Left ventricle myocardium inferior (tissue), 1 donor: Measurements from ENCODE around the gene FXYD1. TPM values are rescaled to one million over a fixed set of nuclear protein-coding genes. Genes with fewer than 3 reads are reported as not detected.
A peak's percentile ranks its signal among the peaks of the same experiment; 100 is the strongest.
"Not testable (repeated sequence)": the region's sequence is repeated elsewhere in the genome, so short reads cannot be mapped to it uniquely, and the experiment has no call there.

Source experiments
- DNase-seq: peaks from one replicate; pipeline ENCODE4 v3.0.0-alpha.2; 2020
- H3K27ac ChIP-seq: fragments of 200-600 bp; replicated peaks from 2 replicates; pipeline ENCODE4 v1.8.0; 2021
- H3K27me3 ChIP-seq: fragments of 200-600 bp; 2 replicates; pipeline ENCODE4 v1.8.0; 2021; ENCODE audit warnings: low read depth
- H3K36me3 ChIP-seq: fragments of 200-600 bp; 2 replicates; pipeline ENCODE4 v1.8.0; 2021
- H3K4me1 ChIP-seq: fragments of 200-600 bp; 2 replicates; pipeline ENCODE4 v1.8.0; 2021
- H3K4me3 ChIP-seq: fragments of 200-600 bp; 2 replicates; pipeline ENCODE4 v1.8.0; 2021; ENCODE audit warnings: mild to moderate bottlenecking, moderate library complexity
- H3K9me3 ChIP-seq: fragments of 200-600 bp; replicated peaks from 2 replicates; pipeline ENCODE4 v1.8.0; 2021
- intact Hi-C: fragments of 100-400 bp; cut with micrococcal nuclease; formaldehyde crosslinking; loops from one replicate; pipeline ENCODE4 v1.11.0; 2022
- total RNA-seq: library from RNA; stranded (reverse); fragmentation: NEBNext Ultra II Directional; extraction: Animal tissue kit (Norgen Biotek cat#: 25700); gene quantifications from one replicate; pipeline ENCODE4 v1.2.1, GENCODE V29; 2021
- TF ChIP-seq, protein P1 (sequence below): fragments of 200-600 bp; IDR thresholded peaks from 2 replicates; pipeline ENCODE4 v1.8.0; 2021; ENCODE audit warnings: antibody characterized with exemption, mild to moderate bottlenecking, borderline replicate concordance
- donor health status: DM: no; HTN: yes; CAD: no; lungs with severe emphysema.

Gene FXYD1
- total RNA-seq, 1 donor from 2014 or later: 509 TPM

DNA sequence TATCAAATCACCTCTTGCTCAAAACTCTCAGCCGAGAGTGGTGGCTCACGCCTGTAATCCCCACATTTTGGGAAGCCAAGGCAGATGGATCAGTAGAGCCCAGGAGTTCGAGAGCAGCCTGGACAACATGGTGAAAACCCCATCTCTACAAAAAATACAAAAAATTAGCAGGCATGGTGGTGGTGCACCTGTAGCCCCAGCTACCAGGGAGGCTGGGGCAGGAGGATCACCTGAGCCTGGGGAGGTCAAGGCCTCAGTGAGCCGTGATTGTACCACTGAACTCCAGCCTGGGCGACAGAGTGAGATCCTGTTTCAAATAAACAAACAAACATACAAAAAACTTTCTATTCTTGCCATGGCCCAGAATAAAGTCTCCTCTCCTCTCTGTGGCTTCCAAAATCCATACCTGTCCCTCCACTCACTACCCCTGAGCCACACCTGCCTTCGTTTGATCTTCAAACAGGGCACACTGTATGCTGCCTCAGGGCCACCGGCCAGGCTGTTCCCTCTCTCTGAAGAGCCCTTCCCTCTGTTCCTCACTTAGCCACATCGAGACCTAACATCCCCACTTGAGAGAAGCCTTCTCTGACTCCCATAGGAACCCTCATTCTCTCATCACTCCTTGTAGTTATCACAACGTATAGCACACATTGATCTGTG is 10.1 kb upstream of the FXYD1 start:
- TF ChIP-seq, protein P1, sequence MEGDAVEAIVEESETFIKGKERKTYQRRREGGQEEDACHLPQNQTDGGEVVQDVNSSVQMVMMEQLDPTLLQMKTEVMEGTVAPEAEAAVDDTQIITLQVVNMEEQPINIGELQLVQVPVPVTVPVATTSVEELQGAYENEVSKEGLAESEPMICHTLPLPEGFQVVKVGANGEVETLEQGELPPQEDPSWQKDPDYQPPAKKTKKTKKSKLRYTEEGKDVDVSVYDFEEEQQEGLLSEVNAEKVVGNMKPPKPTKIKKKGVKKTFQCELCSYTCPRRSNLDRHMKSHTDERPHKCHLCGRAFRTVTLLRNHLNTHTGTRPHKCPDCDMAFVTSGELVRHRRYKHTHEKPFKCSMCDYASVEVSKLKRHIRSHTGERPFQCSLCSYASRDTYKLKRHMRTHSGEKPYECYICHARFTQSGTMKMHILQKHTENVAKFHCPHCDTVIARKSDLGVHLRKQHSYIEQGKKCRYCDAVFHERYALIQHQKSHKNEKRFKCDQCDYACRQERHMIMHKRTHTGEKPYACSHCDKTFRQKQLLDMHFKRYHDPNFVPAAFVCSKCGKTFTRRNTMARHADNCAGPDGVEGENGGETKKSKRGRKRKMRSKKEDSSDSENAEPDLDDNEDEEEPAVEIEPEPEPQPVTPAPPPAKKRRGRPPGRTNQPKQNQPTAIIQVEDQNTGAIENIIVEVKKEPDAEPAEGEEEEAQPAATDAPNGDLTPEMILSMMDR: no peak
- no peak for DNase-seq
- intact Hi-C loops: no loop called here
- H3K9me3 ChIP-seq: no peaks in the 10 kb centered on the region
- no peak overlapping the region for H3K27ac ChIP-seq
- H3K27me3 ChIP-seq: no peaks in the 10 kb centered on the region
- no peaks in the 10 kb centered on the region for H3K36me3 ChIP-seq
- peaks cover 29% of the 10 kb centered on the region for H3K4me1 ChIP-seq
- H3K4me3 ChIP-seq: no peak overlapping the region

- intact Hi-C loops: not testable (repeated sequence)
- peak overlapping the region; percentile 38 for H3K27ac ChIP-seq
Observed at GRCh38 chr19:35129724-35130274, 8.8 kb upstream of the FXYD1 start.

DNA sequence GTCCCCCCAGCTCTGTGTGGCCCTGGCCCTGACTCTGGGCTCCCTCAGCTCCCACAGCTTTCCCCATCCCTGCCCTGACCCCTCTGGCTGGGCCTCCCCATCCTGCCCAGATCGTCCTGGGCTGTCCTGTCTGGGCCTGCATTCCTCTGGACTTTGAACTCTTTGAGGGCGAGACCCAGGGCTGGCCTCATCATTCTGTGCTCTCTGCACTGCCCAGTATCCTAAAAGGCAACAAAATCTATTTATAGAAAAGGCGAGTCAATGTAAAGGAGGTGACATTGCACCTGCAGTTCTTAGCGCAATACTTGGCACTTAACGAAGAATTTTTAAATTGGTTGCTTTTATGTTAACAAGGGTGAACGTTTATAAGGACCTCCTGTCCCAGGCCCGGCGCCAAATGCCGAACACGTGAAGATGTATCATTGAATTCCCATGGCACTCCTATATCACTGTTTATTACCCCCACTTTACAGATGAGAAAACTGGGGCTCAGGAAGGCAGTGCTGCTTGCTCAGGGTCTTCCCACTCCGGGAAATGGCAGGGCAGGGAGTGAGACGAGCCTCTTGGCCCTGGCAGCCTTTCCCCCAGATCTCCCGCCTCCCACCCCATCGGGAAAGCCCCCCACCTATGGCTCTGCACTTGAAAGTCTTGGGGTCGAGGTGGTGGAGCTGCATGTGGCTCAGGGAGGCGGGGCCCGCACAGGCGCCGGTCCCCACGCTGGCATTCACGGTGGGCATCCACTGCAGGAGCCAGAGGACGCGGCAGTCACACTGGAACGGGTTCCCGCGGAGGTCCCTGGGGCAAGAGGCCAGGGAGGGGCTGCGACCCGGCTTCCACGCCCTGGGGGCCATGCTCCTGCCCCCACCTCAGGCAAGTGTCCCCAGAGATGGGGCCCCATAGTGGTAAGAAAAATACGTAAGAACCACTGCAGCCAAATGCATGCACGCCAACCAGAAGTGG is 7.6 kb upstream of the FXYD1 start:
- no peak for DNase-seq
- Histone ChIP-seq H3K27ac (no peak overlapping the region), H3K9me3 (no peaks in the 10 kb centered on the region), H3K27me3 (no peaks in the 10 kb centered on the region), H3K36me3 (no peaks in the 10 kb centered on the region), H3K4me1 (peaks cover 22% of the 10 kb centered on the region), H3K4me3 (no peak overlapping the region)
- intact Hi-C loops: no loop called here
- TF ChIP-seq, protein P1: no peak

More at GRCh38 chr19:35129724-35130274, 8.8 kb upstream of the FXYD1 start:
- peaks cover 21% of the 10 kb centered on the region for H3K4me1 ChIP-seq
- not testable (repeated sequence) for H3K4me3 ChIP-seq, H3K27me3 ChIP-seq, DNase-seq, H3K36me3 ChIP-seq, H3K9me3 ChIP-seq

- no peak overlapping the region for H3K27ac ChIP-seq
- H3K36me3 ChIP-seq: no peaks in the 10 kb centered on the region
- H3K9me3 ChIP-seq: no peaks in the 10 kb centered on the region
- intact Hi-C loops: no loop called here
- no peaks in the 10 kb centered on the region for H3K27me3 ChIP-seq
- peaks cover 22% of the 10 kb centered on the region for H3K4me1 ChIP-seq
- no peak for DNase-seq
- TF ChIP-seq, protein P1: no peak
- no peak overlapping the region for H3K4me3 ChIP-seq
Observed at GRCh38 chr19:35132254-35132653, 6.4 kb upstream of the FXYD1 start.

DNA sequence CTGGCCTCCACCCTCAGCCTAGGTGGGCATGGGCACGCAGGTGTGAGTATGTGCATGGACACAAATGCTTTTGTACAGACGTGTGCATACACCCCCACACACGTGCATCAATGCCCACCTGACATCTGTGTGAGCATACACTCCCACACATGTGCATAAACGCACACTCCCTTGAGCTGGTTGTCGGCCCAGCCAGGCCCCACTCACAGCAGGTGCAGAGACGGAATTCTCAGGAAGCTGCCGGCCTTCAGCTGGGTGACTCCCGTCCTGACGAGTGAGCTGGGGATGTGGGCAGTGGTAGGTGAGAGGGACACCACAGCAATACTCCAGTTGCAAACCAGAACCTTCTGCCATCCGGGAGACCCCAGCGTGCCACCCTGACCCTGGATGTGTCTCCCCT is 4.8 kb upstream of the FXYD1 start:
- intact Hi-C loops: no loop called here
- H3K4me3 ChIP-seq: peak overlapping the region; percentile 57
- H3K27me3 ChIP-seq: peaks cover 11% of the 10 kb centered on the region
- H3K4me1 ChIP-seq: peaks cover 37% of the 10 kb centered on the region
- H3K36me3 ChIP-seq: no peaks in the 10 kb centered on the region
- H3K27ac ChIP-seq: peak overlapping the region; percentile 75
- TF ChIP-seq, protein P1: no peak
- DNase-seq: no peak
- H3K9me3 ChIP-seq: no peaks in the 10 kb centered on the region
